HTERT RPE-1 (cell line): ENCODE measurements around the gene MAPKAPK3.
"Not testable (repeated sequence)": the region's sequence is repeated elsewhere in the genome, so short reads cannot be mapped to it uniquely, and the experiment has no call there.

ENCODE experiments used
- in situ Hi-C: fragments of 300-500 bp; cut with MboI; formaldehyde crosslinking; loops from 4 replicates; pipeline ENCODE4 v1.14.3; 2020; ENCODE audit warnings: low sequenced_read_pairs

The MAPKAPK3 gene

DNA sequence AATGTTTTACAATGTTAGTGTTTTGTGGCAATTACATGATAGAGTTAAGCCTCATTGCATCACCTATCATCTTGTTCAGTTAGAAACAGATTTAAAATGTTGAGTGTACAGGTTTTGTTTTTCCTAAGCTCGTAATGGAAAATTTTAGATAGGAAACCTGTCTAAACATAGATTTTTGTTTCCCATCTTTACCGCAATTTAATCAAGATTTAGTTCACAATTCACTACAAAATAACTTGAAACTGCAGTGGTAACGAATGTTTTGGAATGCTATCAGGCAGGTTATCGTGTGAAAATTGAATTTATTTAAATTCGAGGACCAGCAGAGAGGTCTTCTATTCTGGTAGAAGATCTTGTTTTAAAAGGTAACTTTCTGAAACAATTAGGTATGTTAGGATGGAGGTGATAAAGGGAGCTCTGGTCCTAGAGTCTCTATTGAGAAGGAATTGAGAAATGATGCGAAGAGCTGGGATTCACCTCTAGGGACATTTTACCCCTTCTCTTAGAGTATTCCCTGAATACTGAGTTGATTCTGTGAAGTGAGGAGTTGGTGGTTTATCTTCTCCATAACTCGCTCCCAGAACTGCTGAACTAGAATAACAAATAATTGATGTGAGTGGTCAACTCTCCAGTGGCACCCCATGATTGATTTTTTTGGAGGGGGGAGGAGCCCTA lies 59.2 kb downstream of the MAPKAPK3 start:
- in situ Hi-C loops, result no loop called here

DNA sequence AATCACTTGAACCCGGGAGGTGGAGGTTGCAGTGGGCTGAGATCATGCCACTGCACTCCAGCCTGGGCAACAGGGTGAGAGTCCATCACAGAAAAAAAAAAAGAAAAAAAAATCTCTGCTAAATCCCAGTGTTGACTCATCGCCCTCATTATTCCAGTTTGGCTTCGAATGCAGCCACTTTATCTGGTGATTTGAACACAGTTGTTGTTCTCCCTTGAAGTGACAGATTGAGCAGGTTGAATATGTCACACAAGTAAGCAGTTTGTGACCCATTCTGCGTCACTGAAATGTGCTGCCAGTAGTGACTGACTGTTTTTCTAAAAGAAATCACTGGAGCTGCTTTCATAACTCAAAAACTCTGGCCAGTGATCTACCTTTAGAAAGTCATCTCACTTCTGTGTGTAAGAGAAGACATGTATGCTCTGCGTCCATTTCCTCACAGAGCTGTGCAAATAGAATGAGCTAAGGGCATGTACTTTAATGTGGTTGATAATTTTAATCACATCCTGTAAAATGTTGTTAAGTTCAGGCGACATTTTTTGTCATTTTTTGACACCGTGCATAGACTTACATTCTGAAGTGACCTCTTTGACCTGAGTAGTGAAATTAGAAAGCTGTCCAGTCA lies 70.3 kb downstream of the MAPKAPK3 start:
- in situ Hi-C loops, result no loop called here

DNA sequence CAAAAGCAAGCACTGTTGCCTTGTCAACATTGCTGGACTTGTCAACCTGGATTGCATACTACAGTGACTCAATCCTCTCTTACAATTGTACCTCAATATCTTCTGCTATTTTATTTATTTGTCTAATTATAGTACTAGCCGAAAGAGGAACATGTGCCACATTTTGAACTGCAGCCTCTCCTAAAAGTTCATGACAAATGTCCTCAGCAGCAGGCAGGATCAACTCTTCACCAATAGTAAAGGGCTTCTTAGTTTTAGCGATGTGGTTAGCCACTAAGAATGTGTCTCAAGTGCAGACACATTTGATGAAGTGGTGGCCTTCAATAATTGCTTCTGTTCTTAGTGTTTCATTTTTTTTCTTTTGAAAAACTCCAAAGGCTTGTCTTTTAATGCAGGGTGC lies 71.0 kb downstream of the MAPKAPK3 start:
- in situ Hi-C loops, result no loop called here

DNA sequence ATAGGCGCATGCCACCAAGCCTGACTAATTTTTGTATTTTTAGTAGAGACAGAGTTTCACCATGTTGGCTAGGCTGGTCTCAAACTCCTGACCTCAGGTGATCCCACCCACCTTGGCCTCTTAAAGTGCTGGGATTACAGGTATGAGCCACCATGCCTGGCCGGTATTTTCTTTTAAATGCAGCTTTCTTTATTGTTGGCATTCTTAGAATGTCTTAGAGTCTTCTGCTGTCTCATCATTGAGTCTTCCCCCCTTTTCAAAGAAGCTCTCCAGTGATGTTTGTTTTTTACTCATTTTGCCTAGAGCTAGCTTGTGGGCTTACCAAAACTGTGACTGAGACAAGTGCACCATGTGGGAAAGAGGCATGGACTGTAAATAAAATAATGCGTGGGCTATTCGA lies 71.7 kb downstream of the MAPKAPK3 start:
- in situ Hi-C loops, result not testable (repeated sequence)

DNA sequence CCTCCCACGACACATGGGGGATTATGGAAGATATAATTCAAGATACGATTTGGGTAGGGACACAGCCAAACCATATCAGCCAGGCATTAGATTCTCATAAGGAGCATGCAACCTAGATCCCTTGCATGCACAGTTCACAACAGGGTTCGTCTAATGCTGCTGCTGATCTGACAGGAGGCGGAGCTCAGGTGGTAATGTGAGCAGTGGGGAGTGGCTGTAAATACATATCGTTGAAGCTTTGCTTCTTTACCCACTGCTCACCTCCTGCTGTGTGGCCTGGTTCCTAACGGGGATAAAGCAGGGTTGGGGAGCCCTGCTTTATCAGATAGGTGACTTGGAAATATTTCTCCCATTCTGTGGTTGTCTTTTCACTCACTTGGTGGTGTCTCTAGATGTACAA lies 72.6 kb downstream of the MAPKAPK3 start:
- in situ Hi-C loops, result no loop called here

DNA sequence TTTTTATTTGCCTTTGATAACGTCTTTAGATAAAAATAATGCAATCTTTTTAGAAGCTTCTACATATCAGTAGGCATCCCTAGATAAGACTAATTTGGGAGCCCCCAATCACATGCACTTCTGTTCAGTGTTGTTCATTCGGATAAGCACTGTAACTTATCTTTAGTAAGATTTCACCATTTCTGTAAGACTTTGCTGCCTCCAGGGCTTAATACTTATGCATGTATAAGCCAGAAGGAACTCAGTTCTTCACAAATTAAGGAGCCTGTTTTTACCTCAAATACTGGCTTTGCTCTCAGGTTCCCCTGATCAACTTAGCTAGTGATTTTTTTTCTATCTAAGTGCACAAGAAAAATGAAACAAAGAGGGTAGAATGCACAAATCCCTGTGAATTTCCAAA lies 78.1 kb downstream of the MAPKAPK3 start:
- in situ Hi-C loops, result no loop called here

DNA sequence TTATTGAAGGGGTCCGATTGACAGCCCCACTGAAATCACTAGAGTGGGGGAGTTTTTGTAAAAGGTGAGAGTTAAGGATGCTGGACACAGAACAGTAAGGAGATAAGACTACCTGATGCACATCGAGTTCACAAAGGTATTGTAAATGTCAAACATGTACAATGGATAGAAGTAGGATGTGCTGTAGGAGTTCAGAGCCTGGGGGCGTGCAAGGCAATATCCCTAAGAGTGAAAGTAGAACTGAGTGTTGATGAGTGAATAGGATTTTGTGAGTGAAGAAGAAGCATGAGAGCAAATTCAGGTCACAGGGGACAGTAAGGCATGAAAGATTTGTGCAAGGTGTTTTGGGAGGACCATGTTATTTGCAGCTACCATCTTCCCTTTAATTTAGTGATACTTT lies 79.3 kb downstream of the MAPKAPK3 start:
- in situ Hi-C loops, result no loop called here

DNA sequence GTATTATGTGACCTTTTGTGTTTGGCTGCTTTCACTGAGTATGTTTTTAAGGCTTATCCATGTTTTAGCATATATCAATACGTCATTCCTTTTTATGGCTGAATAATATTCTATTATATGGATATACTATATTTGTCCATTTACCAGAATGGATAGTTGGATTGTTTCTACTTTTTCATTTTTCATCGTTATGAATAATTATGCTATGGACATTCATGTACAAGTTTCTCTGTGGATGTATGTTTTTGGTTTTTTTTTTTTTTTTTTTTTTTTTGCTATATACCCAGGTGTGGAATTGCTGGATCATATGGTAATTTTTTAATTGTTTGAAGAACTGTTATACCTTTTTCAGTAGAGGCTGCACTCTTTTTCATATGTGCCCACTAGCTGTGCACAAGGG lies 81.3 kb downstream of the MAPKAPK3 start:
- in situ Hi-C loops, result no loop called here
